GM19395 (cell line): Measurements from ENCODE around the gene LCN15.
"Not testable (repeated sequence)": the region's sequence is repeated elsewhere in the genome, so short reads cannot be mapped to it uniquely, and the experiment has no call there.

ENCODE experiments used
- ATAC-seq: cut with Tn5 transposase; IDR thresholded peaks from one replicate; pipeline ENCODE4 v1.9.1; 2021; ENCODE audit warnings: mild to moderate bottlenecking, moderate library complexity; ENCODE audit not compliant: unreplicated experiment

The LCN15 gene

DNA sequence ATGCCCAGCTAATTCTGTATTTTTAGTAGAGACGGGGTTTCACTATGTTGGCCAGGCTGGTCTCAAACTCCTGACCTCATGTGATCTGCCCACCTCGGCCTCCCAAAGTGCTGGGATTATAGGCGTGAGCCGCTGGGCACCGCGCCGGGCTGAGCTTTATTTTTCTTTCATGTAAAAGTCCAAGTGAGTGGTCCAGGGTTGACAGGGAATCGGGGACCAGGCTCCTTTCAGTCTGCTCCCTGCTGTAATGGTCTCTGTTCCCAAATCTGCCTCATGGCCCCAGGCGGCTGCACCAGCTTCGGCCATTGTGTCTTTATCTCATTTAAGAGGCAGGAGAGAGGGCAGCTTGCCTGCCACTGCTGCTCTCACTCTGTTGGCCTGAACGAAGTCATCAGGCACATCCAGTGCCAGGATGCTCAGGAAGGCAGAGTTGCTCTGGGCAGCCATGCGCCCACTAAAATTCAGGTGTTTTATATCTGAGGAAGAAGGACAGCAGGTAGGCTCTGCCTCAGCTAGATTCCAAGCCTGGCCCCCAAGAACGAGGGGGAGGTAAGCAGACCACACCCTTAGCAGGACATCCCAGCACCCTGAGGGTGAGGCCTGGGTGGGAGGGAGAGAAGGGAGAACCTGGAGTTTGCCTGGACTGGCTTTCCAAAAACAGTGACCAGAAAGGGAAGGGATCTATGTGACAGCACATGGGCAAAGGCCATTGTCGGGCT is 30.1 kb upstream of the LCN15 start:
- no peak for ATAC-seq

GRCh38 chr9:136793086-136793946 is 29.0 kb upstream of the LCN15 start:
- ATAC-seq, result no peak

GRCh38 chr9:136792321-136793085 is 28.2 kb upstream of the LCN15 start:
- no peak for ATAC-seq

DNA sequence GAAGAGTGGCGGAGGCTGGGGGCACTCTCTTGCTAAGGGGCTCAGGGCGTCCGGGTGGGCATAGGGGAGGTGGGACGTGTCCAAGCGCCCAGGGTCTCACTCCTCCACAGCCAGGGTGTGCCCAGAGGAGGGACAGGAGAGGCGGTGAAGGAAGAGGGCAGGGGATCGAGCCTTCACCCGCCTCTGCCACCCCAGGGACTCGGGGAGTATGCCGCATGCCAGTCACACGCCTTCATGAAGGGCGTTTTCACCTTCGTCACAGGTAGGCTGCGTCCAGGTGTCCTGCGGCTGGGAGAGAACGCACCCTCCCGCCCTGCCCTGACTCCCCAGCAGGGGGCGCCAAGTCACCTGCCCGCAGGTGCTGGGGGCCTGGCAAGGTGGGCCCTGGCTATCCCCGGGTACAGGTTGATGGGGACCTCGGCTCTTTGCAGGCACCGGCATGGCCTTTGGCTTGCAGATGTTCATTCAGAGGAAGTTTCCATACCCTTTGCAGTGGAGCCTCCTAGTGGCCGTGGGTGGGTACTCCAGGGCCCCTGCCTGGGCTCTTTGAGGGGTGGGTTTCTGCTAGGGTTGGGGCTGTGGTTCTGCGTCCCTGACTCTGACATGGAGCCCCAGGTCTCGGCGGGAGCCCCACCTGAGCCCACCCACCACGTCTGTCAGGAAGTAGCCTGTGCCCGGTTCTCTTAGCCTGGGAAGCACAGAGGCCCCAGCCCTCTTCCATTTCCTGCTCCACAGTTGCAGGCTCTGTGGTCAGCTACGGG is 27.4 kb upstream of the LCN15 start:
- ATAC-seq, result peak; percentile 31

DNA sequence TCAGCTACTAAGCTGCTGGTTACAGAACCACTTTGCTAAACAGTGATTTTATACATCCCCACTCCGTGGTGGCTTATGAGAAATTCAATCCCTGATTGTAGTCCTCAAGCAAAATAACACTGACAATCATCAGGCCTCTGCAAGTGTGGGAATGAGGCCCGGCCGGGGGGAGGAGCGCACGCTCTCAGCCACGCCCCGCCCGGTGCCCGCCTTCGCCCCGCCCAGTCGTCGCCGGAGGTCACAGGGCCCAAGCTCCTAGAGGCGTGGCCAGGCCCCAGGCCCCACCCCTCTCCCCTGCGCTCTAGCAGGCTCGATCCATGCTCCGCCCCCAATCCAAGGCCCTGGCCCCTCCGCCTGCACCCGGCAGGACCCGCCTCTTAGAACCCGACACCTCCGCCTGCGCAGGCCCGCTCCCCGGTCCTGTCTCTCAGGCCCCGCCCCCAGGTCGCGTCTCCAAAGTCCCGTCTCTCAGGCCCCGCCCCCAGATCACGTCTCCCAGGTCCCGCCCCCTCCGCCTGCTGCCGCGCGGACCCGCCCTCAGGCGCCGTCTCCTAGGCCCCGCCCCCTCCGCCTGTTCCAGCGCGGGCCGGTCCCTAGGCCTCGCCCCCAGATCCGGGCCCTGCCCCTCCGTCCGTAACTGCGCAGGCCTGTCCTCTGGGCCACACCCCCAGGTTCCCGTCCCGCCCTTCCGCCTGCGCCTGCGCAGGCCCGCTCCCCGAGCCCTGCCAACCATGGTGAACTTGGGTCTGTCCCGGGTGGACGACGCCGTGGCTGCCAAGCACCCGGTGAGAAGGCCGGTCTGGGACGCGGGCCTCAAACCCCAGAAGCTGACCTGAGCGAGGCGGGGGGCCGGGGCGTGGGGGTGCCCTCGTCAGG is 26.6 kb upstream of the LCN15 start, which contains the start of gene TMEM141:
TMEM141 (plus strand) TSS at position 705 of the 876 bp plus-strand sequence; CDS start at position 732, 27 bp downstream.
- ATAC-seq, result peak; percentile 75

DNA sequence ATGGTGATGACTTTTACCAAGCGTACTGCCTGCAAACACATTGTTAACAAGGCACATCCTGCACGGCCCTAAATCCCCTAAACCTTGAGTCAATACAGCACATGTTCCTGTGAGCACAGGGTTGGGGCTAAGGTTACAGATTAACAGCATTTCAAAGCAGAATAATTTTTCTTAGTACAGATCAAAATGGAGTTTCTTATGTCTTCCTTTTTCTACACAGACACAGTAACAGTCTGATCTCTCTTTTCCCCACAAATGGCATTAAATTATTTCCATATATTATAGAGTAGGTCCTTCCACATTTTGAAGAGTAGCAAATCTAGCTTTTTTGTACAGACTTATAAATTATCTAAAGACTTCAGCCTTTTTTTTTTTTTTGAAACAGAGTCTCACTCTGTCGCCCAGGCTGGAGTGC is 25.2 kb upstream of the LCN15 start:
- no peak for ATAC-seq

DNA sequence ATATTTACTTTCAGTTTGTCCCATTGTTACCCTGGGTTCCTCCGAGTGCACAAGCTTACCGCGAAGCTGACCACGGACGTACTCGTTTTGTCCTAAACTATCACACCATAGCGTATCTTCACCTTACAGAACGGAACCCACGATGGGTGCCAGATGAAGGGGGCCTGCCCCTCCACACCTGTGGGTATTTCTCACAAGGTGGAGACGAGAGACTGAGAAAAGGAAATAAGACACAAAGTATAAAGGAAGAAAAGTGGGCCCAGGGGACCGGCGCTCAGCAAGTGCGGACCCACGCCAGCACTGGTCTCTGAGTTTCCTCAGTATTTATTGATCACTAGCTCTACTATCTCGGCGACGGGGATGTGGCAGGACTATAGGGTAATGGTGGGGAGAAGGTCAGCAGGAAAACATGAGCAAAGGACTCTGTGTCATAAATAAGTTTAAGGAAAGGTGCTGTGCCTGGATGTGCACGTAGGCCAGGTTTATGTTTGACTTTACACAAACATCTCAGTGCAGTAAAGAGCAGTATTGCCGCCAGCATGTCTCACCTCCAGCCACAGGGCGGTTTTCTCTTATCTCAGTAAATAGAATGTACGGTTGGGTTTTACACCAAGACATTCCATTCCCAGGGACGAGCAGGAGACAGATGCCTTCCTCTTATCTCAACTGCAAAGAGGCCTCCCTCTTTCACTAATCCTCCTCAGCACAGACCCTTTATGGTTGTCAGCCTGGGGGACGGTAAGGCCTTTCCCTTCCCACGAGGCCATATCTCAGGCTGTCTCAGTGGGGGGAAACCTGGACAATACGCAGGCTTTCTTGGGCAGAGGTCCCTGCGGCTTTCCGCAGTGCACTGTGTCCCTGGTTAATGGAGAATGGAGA is 24.6 kb upstream of the LCN15 start:
- not testable (repeated sequence) for ATAC-seq

DNA sequence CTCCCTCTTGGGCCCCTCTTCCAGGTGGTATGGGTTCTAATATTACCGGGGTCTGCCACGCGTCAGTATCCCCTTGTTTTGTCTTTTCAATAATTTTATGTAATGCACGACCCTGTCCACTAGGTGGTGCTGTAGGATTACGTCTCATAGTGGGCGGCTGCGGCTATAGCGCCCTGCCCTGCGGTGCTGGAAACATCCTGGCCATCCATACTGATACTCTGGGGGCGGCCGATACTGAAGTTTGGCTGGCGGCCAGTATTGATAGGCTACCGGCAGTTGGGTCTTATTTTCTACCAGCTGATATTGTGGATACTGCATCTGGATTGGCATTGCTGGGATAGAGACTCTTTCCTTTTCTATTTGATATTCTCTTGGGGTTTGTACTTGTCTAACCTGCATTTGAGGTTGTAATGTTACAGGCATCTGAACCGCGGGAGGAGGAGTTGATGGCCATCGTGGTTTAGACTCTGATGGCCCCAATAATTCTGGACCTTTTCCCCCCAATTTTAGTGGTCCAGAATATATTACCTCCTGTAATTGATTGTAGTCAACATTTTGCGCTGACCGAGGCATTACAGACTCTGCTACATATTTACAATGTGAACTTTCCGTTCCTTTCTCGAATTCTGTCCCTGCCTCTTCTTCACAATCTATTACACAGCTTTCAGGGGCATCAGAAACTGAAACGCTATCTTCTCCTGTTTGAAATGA is 23.5 kb upstream of the LCN15 start:
- ATAC-seq, result no peak

- ATAC-seq, result not testable (repeated sequence)
Observed at GRCh38 chr9:136786983-136787382, 22.7 kb upstream of the LCN15 start.

DNA sequence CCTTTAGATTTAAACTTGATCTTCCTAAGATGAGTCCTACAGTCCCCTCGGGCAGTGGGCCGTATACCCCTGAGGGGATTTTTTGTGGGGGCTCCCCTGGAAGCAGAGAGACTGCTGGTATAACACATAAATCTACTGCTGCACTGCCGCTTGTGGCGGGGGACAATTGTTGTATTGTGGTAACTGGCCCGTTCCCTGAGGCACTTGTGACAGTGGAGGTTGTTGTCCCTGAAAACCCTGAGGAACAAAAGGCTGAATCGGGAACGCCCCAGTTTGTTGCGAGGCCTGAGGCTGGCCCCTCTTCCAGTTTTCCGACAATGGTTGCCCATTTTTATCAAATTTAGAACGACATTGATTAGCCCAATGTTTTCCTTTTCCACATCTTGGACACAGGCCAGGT is 22.1 kb upstream of the LCN15 start:
- ATAC-seq, result no peak

GRCh38 chr9:136785565-136786355 is 21.4 kb upstream of the LCN15 start:
- not testable (repeated sequence) for ATAC-seq

DNA sequence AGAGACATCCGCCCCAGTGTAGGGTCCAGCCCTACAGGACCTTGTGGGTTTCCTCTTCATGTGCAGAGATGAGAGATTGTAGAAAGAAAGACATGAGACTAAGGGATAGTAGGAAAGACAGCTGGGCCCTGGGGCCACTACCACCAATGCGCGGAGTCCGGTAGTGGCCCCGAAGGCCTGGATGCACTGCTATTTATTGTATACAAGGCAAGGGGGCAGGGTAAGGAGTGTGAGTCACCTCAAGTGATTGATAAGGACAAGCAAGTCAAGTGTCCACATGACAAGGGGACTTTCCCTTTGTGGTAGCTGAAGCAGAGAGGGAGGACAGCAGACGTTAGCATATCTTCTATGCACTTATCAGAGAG is 20.7 kb upstream of the LCN15 start:
- no peak for ATAC-seq

- ATAC-seq, result no peak
Observed at GRCh38 chr9:136784249-136784996, 20.1 kb upstream of the LCN15 start.

DNA sequence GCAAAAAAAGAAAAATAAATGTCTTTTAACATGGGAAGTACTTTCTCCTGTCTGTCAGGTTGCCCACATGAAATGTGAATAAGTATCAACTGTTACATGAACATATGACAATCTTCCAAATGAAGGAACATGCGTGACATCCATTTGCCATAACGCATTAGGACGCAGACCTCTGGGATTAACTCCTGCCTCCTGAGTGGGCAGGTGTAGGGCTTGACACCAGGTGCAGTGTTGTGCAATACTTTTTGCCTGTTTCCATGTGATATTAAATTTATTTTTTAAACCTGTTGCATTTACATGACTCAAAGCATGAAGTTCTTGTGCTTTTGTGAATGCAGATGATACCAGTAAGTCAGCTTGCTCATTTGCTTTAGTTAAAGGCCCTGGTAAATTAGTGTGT is 18.1 kb upstream of the LCN15 start:
- no peak for ATAC-seq

DNA sequence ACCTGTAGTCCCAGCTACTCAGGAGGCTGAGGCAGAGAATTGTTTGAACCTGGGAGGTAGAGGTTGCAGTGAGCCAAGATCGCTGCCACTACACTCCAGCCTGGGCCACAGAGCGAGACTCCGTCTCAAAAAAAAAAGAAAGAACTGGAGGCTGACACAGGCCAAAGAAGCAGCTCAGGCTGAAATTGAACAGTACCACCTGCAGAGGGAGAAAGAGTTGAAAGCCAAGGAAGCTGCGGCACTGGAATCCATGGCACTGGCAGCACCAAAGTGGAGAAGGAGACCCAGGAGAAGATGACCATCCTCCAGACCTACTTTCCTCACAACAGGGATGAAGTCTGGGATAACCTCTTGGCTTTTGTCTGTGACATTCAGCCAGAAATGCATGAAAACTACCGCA is 15.5 kb upstream of the LCN15 start:
- ATAC-seq, result no peak

GRCh38 chr9:136777359-136777758 is 13.0 kb upstream of the LCN15 start:
- ATAC-seq, result no peak

- ATAC-seq, result no peak
Observed at GRCh38 chr9:136776947-136777346, 12.6 kb upstream of the LCN15 start.
